A673 (cell line): Measurements from ENCODE around the gene INPP1.
"Not testable (repeated sequence)": the region's sequence is repeated elsewhere in the genome, so short reads cannot be mapped to it uniquely, and the experiment has no call there.

ENCODE experiments used
- CTCF ChIP-seq: fragments of 300-800, 200-600 bp; sonication (generic); conservative IDR thresholded peaks from 2 replicates; pipeline ENCODE4 v1.5.1; 2017; ENCODE audit warnings: low read depth, mild to moderate bottlenecking, antibody characterized with exemption, low read length, moderate library complexity, mixed read lengths
- EZH2 ChIP-seq: fragments of 200-600 bp; sonication (generic); IDR thresholded peaks from 2 replicates; pipeline ENCODE4 v1.6.1; 2017; ENCODE audit warnings: borderline replicate concordance, low read depth, mild to moderate bottlenecking, mixed read lengths, antibody characterized with exemption, low read length; ENCODE audit not compliant: poor library complexity, severe bottlenecking

GRCh38 chr2:190297880-190298279, 45.5 kb upstream of the INPP1 start:
- TF ChIP-seq CTCF, EZH2: not testable (repeated sequence)
